Renal pelvis (tissue), 4 donors: ENCODE results near the gene THAP7. TPM values are rescaled to one million over a fixed set of nuclear protein-coding genes. Genes with fewer than 3 reads are reported as not detected.

Experiments used
- DNase-seq: peaks from one replicate; pipeline ENCODE4 v3.0.0-alpha.2; 2013
- polyA plus RNA-seq, 3 donors: library from polyadenylated mRNA; unstranded; fragments of 120-200 nt; gene quantifications; one replicate each; pipeline ENCODE4 v1.2.1, GENCODE V29; 2013; ENCODE audit not compliant: insufficient read length in 3 of 3

THAP7 gene
- polyA plus RNA-seq, 3 donors, result 18.2 to 23.8 (median 22.4) TPM

DNA sequence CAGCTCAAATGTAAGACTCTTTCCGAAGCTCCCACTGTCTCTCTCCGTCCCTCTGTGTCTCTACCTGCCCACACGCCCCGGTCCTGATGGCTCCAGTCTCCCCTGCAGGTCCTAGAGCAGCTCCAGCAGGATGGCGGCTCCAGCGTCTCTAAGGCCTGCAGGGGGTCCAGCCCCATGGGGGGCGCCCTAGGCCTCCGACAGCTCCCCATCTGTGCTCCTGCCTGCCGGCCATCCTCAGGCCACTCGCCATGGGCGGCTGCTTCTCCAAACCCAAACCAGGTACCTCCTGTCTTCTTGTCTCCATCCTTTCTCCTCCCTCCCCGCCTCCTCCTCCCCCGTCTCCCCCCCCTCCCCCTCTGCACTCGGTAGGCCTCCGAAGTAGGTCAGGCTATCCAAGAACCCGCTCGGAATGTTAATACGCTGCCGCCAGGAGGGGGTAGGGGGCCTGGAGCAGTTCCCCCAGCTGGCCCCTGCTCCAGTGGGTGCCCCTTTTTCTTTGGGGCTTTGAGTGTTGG lies 34.2 kb downstream of the THAP7 start:
- no peak for DNase-seq

DNA sequence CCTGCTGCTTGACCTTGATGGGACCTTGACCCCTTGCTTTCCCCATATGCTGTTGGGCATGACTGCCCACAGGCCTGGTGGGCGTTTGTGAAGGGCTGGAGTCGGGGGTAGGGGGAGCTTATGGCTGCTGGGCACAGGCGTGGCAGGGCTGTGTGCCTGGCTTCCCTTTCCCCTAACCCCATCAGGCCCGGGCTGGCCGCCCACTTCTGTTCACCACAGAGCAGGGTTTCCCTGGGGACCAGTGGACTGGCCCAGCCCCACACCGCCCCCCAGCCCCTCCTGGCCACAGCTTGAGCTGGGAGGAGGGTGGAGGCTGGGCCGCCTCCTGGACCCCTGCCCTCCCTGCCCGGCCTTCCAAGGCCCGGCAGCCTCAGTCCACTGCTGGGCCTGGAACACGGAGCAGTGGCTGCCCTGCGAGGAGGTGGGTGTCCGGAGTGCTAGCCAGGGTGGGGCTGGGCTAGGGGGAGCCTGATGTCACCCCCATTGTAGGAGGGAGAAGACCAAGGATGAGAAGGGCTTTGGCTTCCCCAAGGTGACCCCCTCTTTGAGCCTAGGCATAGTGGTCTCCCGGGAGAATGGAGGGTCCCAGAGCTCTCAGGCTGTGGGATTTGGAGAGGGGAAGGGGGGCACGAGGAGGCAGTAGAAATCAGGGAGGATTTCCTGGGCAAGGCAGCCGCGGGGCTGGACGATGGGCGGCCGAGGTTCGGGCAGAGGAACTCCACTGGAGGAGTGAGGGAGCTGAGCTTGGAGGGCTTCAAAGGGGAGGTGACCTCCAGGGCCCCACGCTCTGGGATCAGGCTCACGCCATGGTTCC lies 34.8 kb downstream of the THAP7 start, which contains the start of gene AIFM3:
TSS of gene AIFM3 (plus strand) at position 373 of the 814 bp plus-strand sequence. CDS start 690 bp downstream, outside the sequence.
- DNase-seq, result no peak

DNA sequence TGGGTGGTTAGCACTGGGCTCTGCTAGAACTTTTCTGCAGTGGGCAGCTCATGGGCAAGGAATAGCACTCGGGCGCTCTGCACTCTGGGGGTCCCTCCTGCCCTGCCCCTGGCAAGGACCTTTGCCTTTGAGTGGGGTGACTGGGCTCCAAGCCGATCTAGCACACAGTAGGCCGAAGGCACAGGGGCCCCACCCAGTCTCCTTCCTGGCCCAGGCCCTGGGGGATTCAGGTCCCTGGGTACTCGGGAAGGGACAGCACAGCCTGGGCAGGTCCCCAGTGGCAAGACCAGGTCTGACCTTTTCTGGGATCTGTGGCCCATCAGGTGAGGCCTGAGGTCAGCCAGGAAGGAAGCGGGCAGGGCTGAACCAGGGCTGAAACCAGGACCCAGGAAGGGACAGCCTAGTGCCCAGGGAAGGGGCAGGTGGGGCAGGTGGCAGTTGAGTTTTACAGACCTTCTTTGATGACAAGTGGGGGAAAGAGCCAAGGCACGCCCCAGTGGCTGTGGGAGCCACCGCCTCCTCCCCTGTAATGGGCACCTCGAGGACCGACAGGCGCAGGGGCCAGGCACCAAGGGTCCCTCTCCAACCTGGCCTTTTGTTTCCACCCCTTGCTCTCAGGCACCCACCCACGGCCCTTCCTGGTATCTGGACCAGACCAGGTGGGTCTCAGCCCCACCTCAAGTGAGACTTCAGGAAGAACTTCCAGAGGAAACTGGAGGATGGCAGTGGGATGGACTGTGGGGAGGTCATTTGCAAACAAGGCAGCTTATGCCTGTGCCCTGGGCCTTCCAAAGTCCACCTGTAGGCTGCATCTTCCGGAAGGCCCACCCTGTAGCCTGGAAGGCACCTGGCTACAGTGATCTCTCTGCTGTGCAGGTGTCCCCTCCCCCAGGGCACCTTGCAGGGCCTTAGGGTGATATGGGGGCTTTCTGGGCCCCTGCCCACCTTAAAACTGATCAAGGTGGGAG lies 35.7 kb downstream of the THAP7 start:
- DNase-seq, result no peak

DNA sequence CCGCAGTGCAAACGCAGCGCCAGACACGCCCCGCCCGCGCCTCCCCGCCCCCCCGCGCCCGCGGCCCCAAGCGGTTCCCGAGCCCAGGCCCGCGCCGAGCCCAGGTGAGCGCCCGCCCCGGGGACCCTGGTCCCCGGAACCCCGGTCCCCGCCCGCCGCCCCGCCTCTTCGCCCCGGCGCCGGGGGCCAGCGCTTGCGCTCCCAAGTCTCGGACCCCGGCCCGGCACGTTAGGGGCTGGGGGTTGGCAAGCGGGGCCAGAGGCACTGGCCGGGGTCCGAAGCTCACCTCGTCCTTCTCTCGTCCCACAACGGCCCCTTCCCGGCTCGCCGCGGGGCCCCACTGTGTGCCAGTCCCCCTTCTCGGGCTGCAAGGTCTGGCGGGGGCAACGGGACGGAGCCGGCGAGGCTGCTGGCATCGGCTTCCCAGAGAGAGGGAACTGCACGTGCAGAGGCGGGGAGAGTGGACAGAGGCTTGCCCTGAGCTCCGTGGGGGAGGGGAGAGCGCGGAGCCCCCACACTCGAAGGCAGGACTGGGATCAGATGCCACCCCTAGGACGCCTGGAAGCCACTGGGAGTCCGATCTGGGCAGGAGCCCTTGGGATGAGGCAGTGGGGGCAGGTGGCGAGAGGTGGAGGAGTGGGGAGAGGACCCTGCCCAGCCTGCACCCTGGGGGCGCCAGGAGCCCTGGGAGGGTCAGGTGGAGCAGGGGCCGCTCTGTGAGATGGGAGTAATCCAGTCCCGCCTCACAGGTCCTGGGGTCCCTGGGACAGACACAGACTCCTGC lies 36.6 kb downstream of the THAP7 start:
- DNase-seq, result no peak

DNA sequence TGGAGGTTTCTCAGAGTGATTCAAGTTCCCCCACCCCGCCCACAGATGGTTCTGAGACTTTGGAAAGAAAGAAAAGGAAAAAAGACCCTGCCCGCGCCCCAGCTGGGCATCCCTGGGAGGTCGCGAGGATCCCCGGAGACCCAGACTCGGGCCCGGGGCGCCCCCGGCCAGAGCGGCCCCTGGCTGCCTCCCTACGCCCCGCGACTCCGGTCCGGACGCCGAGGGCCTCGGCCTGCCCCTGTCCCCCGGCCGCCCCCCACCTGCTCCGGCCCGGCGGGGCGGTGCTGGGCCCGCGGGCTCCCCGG lies 37.2 kb downstream of the THAP7 start:
- DNase-seq, result no peak

DNA sequence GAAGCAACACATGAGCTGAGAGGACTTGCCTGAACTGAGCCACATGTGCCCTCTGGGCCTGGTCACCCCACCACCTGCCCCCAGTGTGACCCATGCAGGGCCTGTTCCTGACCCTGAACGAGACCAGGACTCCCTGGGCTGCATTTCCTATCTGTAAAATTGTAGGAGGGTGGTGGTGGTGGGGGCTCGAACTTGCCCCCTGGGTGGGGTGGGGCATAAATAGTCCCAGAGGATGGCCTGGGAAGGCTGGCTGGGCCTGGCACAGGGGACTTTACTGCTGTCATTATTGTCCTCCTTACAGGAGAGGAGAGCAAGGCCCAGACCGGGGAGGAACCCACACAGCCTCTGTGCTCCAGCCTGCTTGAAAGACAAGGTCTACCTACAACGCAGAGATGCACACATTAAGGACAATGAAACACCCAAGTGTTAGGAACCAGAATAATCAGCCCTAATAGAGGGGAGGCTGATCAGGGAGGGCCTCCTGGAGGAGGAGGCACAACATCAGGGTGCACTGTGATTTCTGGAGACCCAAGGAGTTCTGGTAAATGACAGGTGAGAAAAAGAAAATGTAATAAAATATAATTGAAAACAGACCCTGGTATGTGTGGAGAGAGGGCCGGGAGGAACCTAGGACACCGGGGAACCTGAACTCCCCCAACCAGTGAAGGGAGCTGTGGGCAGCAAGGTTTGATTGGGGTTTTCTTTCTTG lies 37.7 kb downstream of the THAP7 start:
- no peak for DNase-seq

DNA sequence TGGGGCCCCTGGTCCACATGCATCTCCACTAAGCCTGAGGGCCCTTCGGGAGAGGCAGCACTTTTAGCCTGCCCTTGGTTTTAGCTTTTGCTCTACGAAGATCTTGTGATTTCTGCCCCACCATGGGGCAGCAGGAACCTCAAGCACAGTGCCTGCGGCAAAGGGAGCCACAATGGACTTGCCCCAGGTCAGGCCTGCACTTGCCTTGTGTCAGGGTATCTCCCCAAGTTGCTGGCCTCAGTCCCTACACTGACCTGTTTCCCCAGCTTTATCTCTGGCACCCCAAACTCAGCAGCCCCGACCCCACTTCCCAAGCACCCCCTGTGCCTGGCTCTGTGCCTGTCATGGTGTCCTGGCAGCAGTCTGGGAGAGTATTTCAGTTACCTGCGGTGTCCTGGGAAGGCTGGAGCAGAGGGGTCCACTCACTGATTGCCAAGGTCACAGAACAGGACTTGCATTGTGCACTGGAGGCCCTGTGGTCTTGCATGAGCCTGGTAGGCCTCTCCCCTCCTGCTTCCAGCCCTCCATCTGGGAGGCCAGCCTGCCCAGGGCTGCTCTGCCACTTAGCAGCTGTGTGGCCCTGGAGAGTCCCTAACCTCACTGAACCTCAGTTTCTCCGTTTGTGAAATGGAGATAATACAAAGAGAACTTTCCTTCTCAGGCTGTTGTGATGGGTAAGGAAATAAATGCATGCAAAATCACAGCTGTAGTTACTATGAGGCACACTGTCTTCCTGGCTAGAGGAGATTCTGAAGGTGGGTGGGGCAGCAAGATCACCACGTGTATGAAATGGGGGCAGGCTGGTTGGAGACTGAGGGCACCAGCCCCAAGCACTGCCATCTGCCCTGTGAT lies 38.5 kb downstream of the THAP7 start:
- DNase-seq, result no peak

DNA sequence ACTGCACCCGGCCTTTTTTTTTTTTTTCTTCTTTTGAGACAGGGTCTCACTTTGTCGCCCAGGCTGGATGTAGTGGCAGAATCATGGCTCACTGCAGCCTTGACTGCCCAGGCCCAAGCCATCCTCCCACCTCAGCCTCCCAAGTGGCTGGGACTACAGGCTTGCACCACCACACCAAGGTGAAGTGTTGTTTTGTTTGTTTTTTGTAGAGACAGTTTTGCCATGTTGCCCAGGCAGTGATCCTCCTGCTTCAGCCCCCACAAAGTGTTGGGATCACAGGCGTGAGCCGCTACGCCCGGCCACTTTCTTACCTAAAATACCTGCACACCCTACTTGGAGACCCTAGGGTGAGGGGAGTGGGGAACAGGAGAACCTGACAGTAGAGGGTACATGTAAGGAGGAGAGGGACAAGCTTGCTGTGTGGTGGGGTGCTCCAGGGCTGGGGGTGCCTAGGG lies 39.4 kb downstream of the THAP7 start:
- DNase-seq, result no peak

DNA sequence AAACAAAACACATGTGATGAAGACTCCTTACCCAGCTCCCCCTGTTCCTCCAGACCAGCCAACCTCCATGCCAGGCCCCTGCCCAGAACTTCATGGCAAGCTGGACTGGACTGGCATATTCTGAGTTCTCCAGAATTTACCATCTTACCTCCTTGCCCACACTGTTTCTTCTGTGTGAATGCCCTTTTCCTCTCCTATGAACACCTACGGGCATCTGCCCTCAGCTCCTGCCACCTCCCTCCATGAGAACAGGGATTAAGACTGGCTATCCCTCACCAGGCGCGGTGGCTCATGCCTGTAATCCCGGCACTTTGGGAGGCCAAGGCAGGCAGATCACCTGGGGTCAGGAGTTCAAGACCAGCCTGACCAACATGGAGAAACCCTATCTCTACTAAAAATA lies 41.3 kb downstream of the THAP7 start:
- no peak for DNase-seq

DNA sequence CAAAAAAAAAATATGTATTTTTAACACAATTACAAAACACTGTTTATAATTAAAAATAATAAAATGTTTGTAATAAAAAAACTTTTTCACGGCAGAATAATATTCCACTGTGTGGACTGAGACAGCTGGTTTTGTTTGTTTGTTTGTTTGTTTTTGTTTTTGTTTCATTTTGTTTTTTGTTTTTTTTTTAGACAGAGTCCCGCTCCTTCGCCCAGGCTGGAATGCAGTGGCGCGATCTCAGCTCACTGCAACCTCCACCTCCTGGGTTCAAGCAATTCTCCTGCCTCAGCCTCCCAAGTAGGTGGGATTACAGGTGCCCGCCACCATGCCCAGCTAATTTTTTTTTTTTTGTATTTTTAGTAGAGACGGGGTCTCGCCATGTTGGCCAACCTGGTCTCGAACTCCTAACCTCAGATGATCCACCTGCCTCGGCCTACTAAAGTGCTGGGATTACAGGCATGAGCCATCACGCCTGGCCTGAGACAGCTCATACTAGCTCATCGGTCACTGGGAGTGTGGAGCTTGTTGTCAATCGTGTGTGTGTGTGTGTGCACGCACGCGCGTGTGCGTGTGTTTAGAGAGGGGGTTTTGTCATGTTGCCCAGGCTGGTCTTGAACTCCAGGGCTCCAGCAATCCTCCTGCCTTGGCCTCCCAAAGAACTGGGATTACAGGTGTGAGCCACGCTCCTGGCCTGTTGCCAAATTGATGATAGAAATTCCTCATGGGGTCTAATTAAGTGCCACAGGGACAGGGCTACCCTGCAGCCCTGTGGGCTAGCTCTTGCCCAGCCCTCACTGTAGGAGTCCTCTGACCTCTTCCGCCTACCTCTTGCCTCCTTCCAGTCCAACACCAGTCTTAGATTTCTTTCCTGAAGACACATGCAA lies 42.1 kb downstream of the THAP7 start:
- DNase-seq, result no peak

DNA sequence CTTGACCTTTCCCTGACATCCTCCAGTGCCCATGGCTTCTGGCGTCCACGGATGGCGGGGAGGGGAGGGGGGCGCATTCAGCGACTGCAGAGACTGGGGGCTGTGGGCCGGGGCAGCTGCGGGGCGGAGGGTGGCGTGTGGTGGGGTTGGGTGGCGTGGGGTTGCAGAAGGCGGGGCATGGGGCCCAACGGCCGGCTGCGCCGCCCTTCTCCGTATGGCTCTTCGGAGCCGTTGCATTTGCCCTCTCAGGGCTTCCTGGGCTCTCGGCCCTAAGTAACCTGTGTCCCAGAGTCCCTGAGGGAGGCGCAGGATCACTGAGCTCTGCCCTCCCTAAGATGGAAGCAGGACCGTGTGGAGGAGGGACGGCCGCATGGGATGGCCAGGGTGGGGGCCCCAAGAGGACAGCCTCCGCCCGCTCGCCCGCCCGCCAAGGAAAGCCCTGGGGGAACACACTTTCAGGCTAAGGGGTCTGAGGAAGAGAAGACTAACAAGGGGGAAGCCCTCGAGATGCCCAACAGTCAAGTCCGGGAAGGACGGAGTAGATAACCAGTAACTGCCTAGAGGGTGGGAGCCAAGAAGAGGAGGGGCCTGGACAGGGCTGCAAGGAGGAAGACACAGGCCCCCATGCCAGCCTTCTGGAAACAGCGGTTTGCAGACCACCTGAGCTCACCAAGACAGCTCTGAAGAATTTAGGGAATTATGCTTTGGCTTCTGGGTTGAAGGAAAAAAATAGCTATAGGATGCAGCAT lies 44.1 kb downstream of the THAP7 start:
- DNase-seq, result no peak

DNA sequence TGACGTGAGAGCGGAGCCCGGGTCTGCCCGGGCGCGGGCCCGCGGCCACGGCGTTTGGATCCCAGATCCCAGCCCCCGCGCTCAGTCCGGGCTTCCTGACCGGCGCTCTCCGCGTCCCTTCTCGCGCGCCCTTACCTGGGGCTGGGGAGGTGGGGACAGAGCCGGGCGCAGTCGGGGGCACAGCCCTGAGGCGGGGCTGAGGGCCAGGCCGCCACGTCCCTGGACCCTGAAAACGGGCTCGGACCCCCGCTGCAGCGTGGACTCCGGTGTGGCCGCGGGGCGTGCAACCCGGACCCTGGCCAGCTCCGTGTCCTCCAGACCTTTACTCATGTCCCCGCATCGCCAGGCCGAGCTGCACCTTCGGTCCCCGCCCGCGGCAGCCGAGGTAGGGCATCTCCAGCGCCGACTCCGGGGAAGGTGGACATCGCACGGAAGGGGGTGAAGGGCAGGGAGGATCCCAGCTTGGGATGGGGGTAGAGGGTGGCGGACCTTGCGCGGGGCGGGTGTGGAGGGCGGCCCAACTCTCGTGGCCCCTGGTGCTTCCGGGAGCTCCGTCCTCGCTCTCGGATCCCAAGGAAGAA lies 44.7 kb downstream of the THAP7 start:
- no peak for DNase-seq

DNA sequence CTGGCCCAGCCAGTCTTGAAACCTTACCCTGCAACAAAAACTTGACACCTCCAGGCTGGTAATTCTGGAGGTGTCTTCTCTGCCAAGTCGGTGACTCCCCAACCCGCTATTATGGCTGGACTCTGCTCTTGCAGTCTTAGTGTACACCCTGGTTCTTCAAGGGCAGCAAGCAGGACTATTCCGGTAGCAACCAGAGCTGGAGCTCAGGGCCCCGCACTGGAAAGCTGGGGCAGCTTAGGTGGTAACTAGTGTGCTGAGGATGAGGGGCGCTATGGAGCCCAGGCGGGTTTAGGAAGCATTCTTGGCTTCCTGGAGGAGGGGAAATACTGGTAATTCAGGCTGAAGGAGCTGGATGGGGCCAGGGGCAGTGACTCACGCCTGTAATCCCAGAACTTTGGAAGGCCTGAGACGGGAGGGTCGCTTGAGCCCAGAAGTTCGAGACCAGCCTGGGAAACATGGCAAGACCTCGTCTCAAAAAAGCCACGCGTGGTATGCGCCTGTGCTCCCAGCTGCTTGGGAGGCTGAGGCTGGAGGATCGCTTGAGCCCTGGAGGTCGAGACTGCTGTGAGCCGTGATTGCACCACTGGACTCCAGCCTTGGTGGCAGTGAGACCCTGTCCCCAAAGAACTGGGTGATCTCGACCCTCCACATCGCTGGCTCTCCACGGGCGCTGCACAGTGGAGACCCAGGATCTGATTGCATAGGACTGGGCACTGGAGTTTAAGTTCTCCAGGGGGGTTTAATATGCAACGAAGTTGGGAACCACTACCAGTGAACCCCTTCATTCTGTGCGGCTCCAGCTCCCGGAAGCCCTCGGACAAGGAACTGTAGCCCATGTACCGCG lies 45.4 kb downstream of the THAP7 start:
- no peak for DNase-seq

DNA sequence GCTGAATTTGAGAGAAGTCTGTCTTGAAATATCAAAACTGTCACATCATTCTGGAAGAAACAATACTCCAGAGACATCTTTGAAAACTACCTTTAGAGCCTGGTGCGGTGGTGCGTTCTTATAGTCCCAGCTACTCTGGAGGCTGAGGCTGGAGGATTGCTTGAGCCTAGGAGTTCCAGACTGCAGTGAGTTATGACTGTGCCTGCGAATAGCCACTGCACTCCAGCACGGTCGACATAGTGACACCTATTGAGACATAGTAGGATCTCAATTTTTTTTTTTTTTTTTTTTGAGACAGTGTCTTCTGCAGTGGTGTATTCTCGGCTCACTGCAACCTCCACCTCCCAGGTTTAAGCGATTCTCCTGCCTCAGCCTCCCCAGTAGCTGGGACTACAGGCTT lies 46.4 kb downstream of the THAP7 start:
- no peak for DNase-seq

DNA sequence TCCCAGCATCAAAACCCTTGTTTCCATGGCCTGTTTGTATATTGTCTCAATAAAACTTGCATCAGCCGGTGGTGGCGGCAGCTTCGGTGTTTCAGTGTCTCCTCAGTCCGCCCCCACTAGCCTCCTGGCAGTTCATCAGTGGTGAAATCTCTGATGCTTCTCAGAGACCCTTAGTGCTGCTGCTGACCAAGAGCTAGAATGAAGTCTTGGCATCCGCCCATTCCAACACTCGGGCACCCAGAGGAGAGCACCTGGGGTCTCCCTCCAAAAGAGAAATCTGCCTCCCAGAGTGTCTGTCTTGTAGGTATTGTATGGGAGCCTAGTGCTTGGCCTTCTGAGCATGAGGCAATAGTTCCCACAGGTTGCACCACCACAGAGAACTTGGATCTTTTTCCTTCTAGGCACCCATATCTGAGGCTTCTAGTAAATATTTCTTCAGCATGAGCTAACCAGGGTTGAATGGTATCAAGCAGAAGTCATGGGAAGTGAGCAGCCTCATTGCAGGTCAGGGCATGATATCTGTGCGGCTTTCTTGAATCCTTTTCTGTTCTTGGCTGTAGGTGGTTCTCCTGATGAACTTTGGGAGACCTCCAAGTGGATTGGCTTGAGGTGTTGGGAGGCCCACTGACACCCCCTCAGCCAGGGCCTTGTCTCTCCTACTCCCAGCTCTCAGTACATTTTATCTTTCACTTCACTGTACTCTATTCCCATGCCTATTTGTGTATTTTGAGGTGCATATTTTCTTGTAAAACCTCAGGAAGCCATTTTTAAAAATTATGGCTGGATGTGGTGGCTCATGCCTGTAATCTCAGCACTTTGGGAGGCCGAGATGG lies 48.0 kb downstream of the THAP7 start:
- DNase-seq, result no peak

DNA sequence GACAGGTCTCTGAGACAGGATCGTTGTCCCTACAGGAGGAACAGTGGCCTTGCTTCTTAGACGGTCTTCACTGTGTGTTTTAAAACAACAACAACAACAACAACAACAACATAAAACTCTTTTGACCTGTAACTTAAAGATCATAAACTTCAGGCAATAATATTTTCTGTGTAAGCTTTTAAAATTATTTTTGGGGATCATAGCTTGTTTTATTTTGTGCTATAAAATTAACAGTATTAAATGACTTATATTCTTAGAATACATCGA lies 48.6 kb downstream of the THAP7 start:
- no peak for DNase-seq
